Skeletal muscle satellite cell (primary cell): ENCODE data around the gene SRGAP2C. TPM values are rescaled to one million over a fixed set of nuclear protein-coding genes. Genes with fewer than 3 reads are reported as not detected.
A peak's percentile ranks its signal among the peaks of the same experiment; 100 is the strongest.
"Not testable (repeated sequence)": the region's sequence is repeated elsewhere in the genome, so short reads cannot be mapped to it uniquely, and the experiment has no call there.

ENCODE experiments used
- H3K27me3 ChIP-seq: 2 replicates; pipeline ENCODE4 v1.7.0; 2013; ENCODE audit warnings: low read length; ENCODE audit not compliant: control insufficient read depth, insufficient read depth
- H3K36me3 ChIP-seq: 2 replicates; pipeline ENCODE4 v1.7.0; 2013; ENCODE audit warnings: mild to moderate bottlenecking, control low read depth, low read length; ENCODE audit not compliant: insufficient read depth
- H3K4me1 ChIP-seq: 2 replicates; pipeline ENCODE4 v1.7.0; 2013; ENCODE audit warnings: low read length; ENCODE audit not compliant: control insufficient read depth, insufficient read depth
- H3K4me2 ChIP-seq: 2 replicates; pipeline ENCODE4 v1.7.0; 2013; ENCODE audit warnings: mild to moderate bottlenecking, low read length
- H3K4me3 ChIP-seq: 2 replicates; pipeline ENCODE4 v1.7.0; 2013; ENCODE audit warnings: low read length
- H3K9ac ChIP-seq: 2 replicates; pipeline ENCODE4 v1.7.0; 2013; ENCODE audit warnings: mild to moderate bottlenecking, low read depth, low read length, moderate library complexity
- H3K9me3 ChIP-seq: replicated peaks from 2 replicates; pipeline ENCODE4 v1.7.0; 2013; ENCODE audit warnings: mild to moderate bottlenecking, control low read depth, low read length
- total RNA-seq: library from RNA; depleted of rRNA; stranded (reverse); fragments of >200 nt; gene quantifications from 2 replicates; pipeline ENCODE4 v1.2.3, GENCODE V29; 2012; rRNA removed

SRGAP2C gene
- 12.0 and 18.0 TPM in 2 replicates for total RNA-seq

DNA sequence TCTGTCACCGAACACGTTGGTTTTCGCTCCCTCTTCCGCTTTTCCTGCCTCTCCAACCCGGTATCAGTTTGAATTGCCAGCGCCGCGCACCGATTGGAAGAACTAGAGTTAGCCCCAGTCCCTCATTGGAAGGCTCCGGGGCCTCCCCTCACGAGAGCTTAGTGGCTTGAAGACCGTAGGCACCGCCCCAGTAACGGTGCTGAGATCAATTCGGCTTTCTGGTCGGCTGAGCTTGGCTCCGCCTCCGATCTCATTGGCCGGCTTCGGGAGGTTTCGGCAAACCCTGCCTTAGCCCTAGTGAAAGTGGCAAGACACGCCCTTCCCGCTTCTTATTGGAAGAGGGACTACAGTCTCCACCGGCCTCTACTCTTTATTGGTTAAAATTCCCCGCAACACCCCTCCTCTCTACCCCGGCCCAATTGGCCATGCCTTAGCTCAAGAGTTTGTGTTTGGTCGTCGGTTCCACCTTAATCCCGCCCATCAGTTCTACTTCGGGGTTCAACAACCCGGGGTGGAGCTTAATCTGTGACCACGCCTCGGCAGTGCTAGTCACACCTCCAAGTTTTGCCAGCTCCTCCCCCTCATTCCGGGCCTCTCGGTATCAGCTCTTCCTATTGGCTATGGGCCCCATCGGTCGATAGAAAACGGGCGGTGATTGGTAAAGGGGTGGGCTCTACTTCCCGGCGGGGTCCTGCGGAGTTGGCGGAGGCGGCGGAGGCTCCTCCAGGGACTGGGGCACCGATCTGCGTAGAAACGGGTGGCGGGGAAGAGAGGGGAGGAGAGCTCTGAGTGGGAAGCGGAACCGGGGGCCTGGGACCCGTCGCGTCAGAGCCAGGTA, at the start of gene SRGAP2C, which contains the start of gene FAM72B:
SRGAP2C (plus strand) TSS at position 686 of the 838 bp plus-strand sequence. CDS start 2,472 bp downstream, outside the sequence.
FAM72B (minus strand) TSS at position 51 of the 838 bp plus-strand sequence. CDS start 851 bp downstream, outside the sequence.
- H3K4me1 ChIP-seq, H3K9me3 ChIP-seq, H3K27me3 ChIP-seq, H3K36me3 ChIP-seq: not testable (repeated sequence)
- H3K9ac ChIP-seq: peak within 1 kb of the TSS; percentile 62
- H3K4me3 ChIP-seq: peak within 1 kb of the TSS; percentile 66
- H3K4me2 ChIP-seq: peak within 1 kb of the TSS; percentile 75

DNA sequence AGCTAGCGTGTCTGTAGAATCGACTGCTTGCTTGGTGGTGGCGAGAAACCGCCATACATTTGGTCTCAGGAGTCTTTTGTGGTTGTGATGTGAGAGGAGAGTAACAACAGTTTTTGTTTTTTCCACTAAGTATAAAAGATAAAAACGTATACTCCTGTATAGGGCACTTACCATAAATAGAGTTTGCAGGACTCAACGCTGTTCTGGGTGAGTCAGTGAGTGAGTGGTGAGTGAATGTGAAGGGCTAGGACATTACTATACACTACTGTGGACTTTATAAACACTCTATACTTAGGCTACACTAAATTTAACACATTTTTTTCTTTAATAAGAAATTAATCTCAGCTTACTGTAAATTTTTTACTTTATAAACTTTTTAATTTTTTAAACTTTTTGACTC, 44.4 kb upstream of the SRGAP2C start:
- not testable (repeated sequence) for H3K36me3 ChIP-seq, H3K4me3 ChIP-seq, H3K27me3 ChIP-seq, H3K9me3 ChIP-seq, H3K4me1 ChIP-seq, H3K9ac ChIP-seq, H3K4me2 ChIP-seq

DNA sequence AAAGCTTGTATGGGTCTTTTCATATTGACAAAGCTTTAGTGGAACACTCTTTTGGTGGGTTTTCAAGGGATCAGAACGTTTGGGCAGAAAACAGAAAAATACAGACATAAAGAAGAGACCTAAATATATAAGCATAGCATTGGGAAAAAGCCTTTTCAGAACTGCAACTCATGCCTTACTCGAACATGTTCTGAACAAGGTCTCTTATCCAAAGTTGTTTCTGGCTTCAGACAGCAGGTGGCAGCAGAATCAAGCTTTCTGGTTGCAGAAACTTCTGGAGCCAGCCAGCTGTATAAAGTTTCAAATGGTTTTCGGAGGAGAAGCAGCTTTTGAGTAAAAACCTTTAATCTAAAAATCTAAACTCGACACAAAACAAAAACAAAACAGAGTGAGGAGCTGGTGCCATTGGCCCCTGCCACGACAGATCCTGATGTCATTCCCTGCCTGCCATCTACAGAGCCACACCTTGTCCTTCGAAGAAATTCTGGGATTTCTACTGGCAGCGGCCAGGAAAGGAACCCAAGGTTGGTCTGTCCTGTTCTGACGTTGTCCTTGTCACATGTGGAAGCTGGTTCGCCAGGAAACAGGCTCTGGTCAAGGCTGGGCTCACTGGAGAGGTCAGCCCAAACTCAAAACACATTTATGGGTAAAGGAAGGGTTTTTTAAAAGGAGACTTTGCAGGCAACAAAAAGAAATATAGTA, 36.1 kb upstream of the SRGAP2C start:
- H3K4me2 ChIP-seq, H3K9ac ChIP-seq, H3K36me3 ChIP-seq, H3K4me3 ChIP-seq, H3K9me3 ChIP-seq, H3K27me3 ChIP-seq, H3K4me1 ChIP-seq: not testable (repeated sequence)

DNA sequence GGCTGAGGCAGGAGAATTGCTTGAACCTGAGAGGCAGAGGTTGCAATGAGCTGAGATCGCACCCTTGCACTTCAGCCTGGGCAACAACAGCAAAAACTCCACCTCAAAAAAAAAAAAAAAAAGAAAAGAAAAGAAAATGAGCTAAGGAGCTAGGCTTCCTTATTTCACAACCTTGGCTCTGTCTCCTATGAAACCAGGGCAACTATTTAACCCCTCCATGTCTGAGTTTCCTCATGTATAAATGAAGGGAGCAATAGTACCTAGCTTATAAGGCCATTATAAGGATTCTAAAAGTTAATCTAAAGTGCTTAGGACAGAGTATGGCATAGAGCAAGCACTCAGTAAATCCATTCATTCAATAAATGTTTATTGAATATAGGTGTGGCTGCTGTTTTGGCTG, 33.5 kb upstream of the SRGAP2C start:
- not testable (repeated sequence) for H3K27me3 ChIP-seq, H3K4me1 ChIP-seq, H3K36me3 ChIP-seq, H3K4me2 ChIP-seq, H3K9ac ChIP-seq, H3K4me3 ChIP-seq, H3K9me3 ChIP-seq

DNA sequence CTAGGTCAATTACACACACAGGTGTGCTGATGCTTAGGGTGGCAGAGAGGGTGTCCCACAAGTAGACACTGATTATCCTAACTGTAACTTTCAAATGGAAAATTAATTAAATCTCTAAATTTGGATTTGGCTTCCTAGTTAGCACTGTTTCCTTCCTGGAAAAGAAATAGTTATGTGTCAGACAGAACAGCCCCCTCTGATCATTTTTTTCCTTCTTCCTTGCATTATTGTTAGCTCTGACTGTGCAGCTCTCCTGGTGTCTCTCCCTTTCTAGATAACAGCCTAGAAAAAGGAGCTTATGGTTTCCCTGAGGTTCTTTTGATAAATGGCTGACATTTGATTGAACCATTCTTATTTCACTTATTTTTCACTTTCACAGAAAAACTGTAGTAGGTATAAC, 32.0 kb upstream of the SRGAP2C start:
- not testable (repeated sequence) for H3K4me1 ChIP-seq, H3K27me3 ChIP-seq, H3K4me2 ChIP-seq, H3K36me3 ChIP-seq, H3K9ac ChIP-seq, H3K4me3 ChIP-seq, H3K9me3 ChIP-seq

DNA sequence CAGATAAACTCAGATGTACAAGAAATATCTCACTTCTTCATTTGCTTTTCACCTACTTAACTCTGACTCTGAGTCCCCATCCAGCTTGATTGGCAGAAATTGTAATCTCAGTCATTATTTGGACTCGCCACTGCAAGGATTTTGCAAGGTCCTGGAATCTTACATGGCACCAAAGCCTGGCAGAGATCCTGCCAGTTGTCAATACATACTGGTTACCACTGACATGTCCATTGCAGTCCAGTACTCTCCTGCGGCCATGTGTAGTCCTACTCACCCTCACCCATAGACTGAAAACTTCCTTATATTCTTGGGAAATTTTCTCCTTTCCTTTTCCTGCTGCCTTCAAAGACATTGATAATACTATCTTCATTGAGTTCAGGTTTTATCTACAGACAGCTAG, 30.0 kb upstream of the SRGAP2C start:
- not testable (repeated sequence) for H3K27me3 ChIP-seq, H3K4me3 ChIP-seq, H3K4me1 ChIP-seq, H3K9ac ChIP-seq, H3K36me3 ChIP-seq, H3K4me2 ChIP-seq, H3K9me3 ChIP-seq

DNA sequence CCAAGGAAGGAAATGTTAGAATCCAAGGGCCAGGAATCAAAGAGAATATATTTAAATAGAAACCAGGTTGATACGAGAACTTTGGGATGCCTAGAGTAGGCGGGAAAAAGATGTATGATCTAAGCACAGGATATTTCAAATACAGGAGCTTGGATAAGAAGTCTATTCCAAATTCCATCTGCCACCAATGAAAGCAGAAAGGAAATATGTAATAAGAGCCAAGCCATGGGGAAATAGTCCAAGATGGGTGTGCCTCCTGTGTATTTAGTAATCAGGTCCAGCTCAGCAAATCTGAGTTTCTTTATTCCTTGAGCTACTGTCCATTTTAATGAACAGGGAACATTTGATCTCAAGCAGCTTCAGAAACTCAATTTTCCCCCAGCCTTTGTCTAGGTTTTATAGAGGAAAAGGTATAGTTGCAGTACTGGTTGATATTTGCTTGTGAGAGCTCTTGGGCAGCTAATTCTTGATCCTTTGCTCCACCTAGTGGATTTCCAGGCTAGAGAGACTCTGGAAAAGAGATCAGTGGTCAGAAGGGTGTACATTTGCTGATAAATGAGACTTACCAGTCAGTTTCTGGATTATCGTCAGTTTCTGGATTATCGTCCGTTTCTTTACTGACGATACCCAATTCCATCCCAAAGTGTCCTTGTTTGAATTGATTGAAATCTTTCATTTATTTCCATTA, 29.0 kb upstream of the SRGAP2C start:
- not testable (repeated sequence) for H3K9me3 ChIP-seq, H3K36me3 ChIP-seq, H3K27me3 ChIP-seq, H3K4me3 ChIP-seq, H3K9ac ChIP-seq, H3K4me2 ChIP-seq, H3K4me1 ChIP-seq

DNA sequence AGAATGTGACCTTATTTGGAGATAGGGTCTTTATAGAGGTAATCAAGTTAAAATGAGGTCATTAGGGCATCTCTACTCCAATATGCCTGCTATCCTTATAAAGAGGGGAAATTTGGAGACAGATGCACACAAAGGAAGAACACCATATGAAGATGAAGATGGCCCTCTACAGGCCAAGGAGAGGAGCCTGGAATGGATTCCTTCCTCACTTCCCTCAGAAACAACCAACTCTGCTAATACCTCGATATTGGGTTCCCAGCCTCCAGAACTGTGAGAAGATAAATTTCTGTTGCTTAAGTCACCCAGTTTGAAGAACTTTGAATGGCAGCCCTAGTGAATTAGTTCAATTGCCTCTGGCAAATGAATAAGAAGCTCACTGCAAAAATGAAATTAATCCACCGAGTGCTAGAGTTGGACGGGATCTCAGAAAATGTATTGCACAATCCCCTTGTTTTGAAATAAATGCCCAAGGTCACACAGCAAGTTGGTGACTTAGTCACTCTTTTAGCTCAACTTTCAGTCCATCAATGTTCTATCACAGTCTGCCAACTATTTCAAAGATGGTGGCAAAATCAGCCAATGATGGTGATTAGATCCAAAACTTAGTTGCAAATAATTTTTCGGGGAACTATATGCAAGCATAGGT, 27.7 kb upstream of the SRGAP2C start:
- H3K9ac ChIP-seq, H3K27me3 ChIP-seq, H3K4me1 ChIP-seq, H3K4me3 ChIP-seq, H3K9me3 ChIP-seq, H3K36me3 ChIP-seq, H3K4me2 ChIP-seq: not testable (repeated sequence)

DNA sequence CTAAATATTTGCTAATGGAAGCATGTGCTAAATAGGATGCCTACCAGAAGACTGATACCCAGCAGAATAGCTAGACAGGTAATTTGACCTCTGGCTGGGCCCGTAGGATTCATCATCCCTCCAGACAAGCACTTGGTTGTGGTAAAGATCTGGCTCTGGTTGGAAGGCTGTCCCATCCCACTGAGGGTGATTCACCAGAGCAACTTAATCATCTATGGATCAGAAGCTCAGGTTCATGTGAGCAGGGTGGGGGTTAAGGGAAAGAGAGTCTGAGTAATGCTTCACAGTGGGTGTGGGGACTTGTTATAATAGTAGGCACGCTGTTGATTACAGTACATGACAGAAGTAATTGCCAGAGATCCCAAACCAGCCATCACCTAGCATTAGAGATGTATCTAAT, 27.2 kb upstream of the SRGAP2C start:
- not testable (repeated sequence) for H3K4me3 ChIP-seq, H3K4me2 ChIP-seq, H3K9ac ChIP-seq, H3K9me3 ChIP-seq, H3K27me3 ChIP-seq, H3K4me1 ChIP-seq, H3K36me3 ChIP-seq

DNA sequence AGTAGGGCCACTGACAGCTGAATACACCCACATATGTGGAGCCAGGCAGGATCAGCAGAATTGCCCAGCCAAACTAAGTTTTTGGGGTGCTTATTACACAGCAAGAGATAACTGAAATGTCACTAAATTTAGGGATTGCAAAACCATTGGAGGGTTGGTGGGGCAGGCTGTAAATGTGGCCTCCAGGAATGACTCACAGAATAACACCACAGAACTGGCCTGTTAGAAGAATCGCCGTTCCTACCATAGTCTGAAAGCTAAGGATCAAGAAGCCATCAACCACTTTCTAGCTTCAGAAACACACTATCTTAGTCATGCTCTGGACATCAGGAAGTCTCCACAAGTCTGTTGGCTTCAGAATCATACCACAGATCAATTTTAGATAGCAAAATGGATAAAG, 24.7 kb upstream of the SRGAP2C start:
- not testable (repeated sequence) for H3K4me1 ChIP-seq, H3K9me3 ChIP-seq, H3K27me3 ChIP-seq, H3K9ac ChIP-seq, H3K4me3 ChIP-seq, H3K4me2 ChIP-seq, H3K36me3 ChIP-seq

DNA sequence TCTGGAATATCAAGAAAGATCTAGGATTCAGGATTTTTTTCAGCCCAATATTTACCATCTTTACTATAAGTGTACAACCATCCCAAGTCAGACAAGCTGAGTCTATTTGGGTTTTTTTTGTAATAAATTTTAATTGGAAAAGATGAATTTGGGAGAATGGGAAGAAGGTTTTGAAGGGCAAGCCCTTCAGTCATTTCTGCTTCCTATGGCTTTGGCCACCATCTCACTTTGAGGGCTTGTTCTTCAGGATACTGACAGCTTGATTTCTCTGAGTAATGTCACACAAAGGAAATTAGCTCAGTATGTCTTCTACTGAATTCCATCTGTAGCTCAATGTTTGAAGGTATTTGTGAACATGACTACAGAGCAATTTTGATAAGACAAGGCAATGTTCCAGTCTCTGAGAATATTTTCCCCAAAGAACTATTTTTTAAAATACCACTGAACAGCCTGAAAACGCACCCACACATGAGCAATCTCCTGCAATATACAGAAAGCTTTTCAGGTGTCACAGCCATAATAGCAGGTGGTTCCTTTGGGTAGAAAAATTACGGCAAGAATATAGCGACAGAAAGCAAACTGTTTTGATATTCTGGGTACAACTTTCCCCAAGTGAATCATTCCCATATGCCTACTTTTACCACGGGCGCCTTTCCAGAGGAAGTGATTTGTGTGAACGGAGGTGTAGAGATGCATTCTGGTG, 23.4 kb upstream of the SRGAP2C start:
- not testable (repeated sequence) for H3K9me3 ChIP-seq, H3K9ac ChIP-seq, H3K36me3 ChIP-seq, H3K4me1 ChIP-seq, H3K4me3 ChIP-seq, H3K27me3 ChIP-seq, H3K4me2 ChIP-seq
